ENCODE results near the gene ZNF664.
A peak's percentile ranks its signal among the peaks of the same experiment; 100 is the strongest.

The ZNF664 gene

DNA sequence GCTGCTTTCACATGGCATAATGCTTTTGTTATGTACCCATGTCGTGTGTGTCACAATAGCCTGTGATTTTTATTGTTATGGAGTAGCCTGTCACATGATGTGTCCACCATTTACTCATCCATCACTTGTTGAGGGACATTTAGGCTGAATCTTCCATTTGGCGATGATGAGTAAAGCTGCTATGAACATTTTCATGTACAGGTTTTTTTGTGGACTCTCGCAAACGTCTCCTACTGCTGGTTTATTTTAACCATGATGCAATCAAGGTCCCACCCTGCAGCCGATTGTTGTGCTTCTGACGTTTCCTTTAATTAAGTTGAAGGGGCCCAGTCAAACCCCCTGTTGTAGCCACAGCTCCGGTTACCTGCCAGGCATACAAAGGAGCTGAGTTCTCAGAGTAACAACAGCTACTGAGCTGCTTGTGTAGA lies 63.2 kb downstream of the ZNF664 start:
- DNase-seq, result no peak

DNA sequence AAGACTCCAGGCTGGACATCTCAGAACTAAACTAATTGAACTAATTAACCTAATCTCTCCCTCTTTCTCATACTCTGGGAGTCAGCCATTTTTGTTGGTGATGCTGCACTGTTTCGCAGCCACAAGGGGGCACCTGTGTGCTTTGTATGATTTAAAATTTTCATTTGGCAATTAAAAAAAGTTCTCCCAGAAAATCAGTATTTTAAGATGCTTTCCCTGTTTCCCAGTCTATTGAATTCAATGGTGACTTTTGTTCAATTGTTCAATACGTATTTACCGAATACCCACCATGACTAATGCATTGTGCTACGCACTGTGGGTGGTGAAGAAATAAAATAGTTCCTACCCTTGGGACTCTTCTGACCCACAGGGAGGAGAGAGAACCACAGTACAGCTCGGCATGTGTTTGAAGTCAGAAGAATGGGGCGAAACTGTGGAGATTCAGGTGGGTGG lies 63.7 kb downstream of the ZNF664 start:
- DNase-seq, result peak; percentile 49

DNA sequence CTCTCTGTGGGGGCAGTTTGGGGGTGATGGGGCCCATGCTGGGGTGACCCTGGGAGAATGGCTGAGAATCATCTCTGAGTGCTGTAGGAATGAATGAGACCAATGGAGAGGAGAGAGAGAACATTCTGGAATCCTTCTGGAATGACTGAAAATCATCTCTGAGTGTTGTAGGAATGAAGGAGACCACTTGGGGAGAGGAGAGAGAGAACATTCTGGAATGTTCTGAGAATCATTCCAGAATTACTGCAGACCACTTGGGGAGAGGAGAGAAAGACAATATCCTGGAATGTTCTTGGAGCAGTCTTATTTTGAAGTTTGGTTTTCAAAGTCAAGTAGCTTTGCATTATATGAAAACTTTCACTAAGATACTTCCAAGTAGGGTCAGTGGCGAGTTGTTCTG lies 64.3 kb downstream of the ZNF664 start:
- DNase-seq, result peak; percentile 31

DNA sequence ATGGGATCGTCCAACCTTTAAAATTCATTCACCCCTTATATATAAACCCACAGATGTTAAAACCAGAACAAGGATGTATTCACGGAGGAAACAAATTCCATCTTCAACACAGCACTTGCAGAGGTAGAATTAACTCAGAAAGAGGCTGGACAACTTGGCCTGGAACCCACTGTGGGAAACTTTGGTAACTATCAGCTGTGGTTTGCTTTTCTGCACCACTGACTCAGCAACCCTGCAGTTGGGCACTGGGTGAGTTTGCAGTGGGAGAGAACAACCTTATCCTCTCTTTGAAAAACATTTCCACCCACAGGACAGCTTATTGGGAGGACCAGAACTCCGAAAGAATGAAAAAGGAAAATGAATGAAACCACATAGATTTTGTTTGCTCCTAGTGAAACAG lies 66.3 kb downstream of the ZNF664 start:
- DNase-seq, result peak; percentile 48

DNA sequence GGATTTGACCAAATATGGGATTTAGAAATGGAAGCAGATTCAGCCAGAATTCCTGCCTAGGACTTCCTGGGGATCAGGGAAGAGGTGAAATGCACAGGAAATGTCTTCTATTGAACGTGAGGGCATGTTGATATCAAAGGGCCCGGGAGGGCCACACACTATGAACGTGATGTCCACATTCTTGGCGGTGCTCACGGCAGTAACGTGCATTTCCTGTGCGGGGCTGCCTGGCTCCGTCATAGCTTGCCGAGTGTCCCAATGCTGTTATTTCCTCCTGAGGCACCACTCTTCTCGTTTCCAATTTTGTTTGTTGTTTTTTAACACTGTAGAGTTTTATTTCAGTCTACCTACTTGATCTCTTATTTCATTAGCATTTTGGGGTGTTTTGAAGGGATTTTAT lies 67.3 kb downstream of the ZNF664 start:
- no peak for DNase-seq

DNA sequence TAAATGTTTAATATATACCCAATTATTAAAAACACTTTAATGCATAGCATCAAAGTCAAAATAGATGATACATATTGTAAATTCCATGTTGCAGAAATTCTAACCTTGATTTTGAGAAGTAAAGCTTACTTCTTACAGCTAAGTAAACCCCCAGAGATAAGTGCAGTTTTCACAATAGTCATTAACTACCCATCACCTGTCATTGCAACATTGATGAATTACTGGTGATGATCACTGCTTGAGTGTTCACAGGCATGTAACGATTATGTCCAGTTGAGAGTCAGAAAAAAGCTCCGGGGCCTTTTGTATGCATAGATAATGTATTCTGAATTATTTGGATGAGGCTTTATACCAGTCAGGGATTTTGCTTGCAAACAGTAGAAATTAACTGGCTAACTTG lies 67.7 kb downstream of the ZNF664 start:
- no peak for DNase-seq

DNA sequence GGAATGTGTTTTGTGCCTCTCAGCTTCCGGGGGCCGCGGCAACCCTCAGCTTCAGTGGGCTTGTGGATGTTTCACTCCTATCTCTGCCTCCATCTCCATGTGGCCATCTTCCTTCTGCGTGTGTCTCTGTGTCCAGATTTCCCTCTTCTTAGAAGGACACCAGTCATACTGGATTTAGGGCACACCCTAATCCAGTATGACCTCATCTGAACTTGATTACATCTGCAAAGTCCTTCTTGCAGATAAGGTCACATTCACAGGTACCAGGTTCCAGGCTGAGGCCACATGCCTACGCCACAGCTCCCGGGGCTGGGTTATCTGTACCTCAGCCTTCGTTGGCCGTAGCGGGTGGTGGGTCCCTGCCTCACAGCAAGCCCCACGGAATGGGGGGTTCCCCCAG lies 68.9 kb downstream of the ZNF664 start:
- DNase-seq, result no peak

DNA sequence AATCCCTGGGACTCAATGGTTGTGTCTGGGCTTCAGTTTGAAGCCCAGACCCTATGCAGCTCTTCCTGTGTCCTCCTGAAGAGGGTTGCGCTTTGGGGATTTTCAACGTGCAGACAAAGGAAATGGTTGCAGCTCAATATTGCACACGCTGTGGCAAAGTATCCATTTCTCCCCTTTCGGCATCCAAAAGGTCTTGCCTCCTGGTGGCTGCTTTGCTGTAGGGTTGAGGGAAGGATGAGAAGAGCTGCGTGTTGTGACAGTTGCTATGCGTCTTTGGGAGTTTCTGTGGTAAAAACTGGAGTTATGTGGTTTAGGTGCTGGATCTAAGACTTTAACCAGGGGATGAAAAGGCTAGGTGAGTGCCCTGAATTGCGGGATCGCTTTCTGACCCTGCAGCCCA lies 71.0 kb downstream of the ZNF664 start:
- DNase-seq, result no peak

DNA sequence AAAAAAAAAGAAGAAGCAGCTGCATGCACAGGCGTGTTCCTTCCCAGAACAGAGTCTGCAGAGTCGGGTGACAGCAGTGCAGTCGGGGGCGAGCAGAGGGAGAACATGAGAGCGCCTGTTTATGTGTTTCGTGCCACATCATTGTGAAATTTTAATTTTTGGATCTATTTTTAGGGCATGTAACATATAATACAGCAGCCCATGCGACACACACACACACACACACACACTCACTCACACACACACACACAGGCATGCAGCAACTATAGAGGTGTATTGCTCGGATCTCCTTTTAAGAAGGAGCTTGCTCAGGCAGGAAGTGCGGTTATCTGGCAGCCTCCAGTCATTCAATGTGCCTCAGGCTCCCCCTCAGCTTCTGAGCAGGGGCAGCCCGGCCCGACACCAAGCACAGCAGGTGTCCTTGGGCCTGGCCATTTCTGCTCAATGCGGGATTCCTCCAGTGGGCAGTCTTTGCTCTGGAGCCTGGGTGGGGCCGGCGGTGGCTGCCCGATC lies 71.8 kb downstream of the ZNF664 start:
- no peak for DNase-seq

DNA sequence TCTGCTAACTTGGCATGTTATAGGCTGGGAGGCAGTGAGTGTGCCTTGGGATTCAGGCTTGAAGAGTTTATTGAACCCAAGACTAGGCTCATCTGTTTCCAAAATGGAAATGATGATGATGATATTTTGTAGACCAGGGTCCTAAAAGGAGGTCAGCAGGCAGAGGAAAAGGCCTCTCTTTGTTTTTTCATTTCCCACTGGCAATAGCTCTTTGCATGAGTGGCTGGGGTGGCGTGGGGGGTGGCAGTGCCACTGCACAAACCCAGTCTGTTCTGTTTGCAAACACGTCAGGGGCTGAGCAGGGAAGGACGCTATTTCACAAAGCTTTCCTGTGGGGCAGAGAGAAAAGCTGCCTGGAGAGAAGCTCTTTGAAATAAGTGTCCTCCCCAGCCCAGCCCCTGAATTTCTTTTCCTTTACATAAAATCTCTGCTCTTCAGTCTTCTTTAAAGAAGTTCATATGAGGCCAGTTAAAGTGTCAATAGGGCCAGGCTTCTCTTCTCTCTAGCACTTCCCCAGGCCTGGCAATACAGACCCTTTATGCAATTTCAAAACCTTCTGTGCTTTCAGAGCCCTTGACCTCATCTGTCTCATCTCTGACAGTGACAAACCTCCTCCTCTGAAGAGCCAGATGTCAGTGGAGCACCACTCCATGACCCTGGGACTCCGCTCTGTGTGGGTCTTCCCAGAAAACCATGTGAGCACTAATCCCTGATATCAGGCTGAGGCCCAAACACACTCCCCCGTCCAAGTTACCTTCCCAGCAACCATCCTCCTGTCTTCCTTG lies 72.8 kb downstream of the ZNF664 start:
- no peak for DNase-seq

DNA sequence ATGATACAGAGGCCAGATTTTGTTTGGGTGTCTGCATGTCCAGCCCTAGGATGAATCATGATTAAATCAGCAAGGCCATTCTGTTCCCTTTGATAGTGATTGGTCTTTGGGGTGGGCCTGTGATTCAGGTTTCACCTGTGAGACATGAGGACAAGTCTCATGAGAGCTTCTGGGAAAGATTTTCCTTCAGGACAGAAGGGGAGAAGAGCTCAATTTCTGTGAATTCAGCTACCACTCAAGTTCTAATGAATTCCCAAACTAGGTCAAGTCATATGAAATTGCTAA lies 73.4 kb downstream of the ZNF664 start:
- DNase-seq, result no peak

DNA sequence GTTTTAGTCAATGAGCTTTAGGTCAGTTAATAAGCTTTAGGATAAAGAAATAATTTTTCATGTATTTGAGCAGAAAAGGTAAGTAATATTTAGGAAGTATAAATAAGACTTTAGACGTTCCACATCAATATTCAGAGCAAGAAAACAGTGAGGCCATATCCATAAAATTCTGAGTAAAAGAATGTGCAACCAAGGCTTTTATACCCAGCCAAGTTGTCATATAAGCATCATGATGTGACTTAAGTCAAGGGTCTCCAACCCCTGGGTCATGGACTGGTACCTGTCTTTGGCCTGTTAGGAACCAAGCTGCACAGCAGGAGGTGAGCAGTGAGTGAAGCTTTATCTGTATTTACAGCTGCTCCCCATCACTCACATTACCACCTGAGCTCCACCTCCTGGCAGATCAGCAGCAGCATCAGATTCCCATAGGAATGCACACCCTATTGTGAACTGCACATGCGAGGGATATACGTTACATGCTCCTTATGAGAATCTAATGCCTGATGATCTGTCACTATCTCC lies 74.1 kb downstream of the ZNF664 start:
- no peak for DNase-seq

DNA sequence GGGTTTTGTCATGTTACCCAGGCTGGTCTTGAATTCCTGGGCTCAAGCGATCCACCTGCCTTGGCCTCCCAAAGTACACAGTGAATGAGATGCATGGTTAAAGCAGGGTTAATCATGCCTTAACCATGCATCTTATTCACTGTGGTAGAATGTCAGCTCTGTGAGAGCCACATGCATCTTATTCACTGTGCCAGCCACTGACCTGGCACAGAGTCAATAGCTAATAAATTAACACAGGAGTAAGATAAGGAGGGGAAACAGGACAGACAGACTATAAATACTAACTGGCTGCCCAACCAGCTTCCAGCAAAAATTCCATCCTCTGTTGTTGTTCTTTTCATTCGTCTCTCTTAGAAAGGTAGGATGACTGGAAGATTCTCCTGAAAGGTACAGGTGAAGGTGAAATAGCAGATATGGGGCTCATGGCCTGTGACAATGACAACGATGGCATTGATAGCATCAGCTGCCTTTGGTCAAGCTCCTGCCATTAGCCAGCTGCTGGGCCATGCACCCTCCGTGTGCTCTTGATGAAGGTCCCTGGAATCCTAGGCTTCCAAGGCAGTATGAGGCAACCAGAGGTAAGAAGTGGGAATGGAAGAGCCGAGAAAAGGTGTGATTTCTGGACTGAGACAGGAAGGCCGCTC lies 76.6 kb downstream of the ZNF664 start:
- no peak for DNase-seq

DNA sequence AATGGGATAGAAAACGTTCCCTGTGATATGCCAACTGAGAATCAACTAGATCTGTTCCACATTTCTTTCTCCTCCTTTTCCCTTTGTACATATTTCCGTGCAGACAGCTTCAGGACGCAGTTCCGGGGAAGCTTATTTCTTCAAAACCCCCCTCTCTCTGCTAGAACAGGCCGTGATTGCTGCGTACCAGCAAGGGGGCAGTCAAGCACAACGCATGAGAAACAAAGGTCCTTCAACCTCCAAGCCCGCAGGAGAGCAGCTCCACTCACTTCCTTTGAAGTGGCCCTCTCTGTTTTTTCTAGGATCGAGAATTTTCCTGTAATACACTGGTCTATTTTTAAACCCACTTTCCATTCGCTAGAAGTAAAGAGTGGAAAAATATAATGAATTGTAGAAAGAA lies 80.8 kb downstream of the ZNF664 start:
- DNase-seq, result peak; percentile 82

DNA sequence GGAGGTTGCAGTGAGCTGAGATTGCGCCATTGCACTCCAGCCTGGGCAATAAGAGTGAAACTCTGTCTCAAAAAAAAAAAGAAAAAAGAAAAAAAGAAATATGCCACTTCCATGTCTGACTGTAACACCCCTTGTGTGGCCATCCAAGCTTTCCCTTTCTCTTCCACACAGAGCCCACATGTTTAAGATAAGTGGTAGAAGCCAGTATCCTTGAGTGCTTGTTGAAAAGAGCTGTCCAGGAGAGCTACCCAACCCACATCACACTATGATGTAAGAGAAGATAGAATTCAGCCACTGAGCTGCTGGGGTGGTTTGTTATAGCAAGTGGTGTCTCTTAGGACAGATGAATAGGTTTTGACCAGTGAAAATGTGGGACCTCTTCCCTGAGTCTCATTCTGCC lies 82.1 kb downstream of the ZNF664 start:
- DNase-seq, result no peak

DNA sequence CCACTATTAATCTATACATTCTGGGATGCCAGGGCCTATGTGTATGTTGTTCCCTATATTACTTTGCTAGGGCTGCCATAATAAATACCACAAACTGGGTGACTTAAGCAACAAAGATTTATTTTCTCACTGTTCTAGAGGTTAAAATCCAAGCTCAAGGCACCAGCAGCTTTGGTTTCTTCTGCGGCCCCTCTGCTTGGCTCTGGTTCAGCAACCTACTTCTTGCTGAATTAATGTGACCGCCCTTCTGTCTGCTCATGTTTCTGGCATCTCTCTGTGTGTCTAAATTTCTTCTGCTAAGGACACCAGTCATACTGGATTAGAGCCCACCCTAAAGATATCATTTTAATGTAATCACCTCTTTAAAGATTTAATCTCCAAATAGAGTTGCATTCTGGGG lies 84.7 kb downstream of the ZNF664 start:
- peak; percentile 43 for DNase-seq

DNA sequence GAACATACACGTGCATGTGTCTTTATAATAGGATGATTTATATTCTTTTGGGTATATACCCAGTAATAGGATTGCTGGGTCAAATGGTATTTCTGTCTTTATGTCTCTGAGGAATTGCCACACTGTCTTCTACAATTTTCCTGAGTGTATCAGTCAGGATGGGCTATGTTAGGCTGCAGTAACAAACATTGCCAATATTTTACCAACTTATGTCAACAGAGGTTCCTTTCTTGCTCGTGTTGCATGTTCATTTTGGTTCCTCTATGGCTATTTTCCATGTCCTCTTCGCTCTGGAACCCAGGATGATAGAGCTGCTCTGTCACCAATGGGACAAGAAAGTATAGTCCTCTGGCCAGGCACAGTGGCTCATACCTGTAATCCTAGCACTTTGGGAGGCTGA lies 86.7 kb downstream of the ZNF664 start:
- no peak for DNase-seq

All from fibroblast of upper back skin (primary cell).